WI38 (cell line): ENCODE measurements around the gene TCOF1.

Source experiments
- H3K4me3 ChIP-seq: 2 replicates; pipeline ENCODE4 v1.5.1; 2011; ENCODE audit warnings: low read depth, mild to moderate bottlenecking, control low read depth, low read length
- TF ChIP-seq, protein P1 (sequence below): IDR thresholded peaks from 2 replicates; pipeline ENCODE4 v1.5.1; 2012; ENCODE audit warnings: low read depth, mild to moderate bottlenecking, control low read depth, low read length

Gene TCOF1

DNA sequence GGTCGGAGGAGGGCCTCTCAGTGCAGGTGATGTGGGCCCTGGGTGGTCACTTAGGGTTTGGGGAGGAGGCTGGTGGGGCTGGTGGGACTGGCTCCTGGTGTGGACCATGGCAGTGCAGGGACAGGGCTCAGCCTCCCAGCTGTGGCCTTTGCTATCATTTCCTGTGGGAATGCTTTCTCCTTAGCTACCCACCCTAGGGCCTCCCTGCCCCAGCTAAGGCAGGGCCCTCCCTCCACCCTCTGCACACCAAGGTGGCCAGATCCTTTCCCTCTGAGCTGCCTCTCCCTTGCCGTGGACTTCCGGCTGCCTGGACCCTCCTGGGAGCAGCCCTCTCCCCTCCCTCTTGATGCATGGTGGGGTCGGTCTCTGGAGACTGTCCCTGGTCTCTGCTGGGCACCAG, 32.1 kb upstream of the TCOF1 start:
- H3K4me3 ChIP-seq: no peak overlapping the region
- TF ChIP-seq, protein P1, sequence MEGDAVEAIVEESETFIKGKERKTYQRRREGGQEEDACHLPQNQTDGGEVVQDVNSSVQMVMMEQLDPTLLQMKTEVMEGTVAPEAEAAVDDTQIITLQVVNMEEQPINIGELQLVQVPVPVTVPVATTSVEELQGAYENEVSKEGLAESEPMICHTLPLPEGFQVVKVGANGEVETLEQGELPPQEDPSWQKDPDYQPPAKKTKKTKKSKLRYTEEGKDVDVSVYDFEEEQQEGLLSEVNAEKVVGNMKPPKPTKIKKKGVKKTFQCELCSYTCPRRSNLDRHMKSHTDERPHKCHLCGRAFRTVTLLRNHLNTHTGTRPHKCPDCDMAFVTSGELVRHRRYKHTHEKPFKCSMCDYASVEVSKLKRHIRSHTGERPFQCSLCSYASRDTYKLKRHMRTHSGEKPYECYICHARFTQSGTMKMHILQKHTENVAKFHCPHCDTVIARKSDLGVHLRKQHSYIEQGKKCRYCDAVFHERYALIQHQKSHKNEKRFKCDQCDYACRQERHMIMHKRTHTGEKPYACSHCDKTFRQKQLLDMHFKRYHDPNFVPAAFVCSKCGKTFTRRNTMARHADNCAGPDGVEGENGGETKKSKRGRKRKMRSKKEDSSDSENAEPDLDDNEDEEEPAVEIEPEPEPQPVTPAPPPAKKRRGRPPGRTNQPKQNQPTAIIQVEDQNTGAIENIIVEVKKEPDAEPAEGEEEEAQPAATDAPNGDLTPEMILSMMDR: no peak

GRCh38 chr5:150326707-150327106, 30.8 kb upstream of the TCOF1 start:
- TF ChIP-seq, protein P1: no peak
- no peak overlapping the region for H3K4me3 ChIP-seq

GRCh38 chr5:150327139-150327538, 30.4 kb upstream of the TCOF1 start:
- no peak overlapping the region for H3K4me3 ChIP-seq
- TF ChIP-seq, protein P1: no peak

DNA sequence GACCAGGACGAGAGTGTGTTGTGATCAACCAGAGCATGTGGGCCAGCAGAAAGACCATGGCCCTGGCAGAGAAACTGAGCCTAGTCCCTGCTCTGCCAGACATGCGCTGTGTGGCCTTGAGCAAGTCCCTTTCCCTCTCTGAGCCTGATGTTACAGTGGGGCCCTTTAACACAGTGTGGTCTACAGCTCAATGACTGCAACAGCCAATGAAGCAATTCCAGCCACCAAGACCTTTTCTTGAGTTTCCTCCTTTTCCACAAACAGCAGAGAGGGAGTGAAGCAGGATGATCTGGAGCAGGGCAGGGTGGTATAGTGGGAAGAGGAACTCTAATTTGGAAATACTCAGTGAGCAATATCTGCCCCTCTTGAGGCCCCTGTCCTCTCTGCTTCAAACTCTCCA, 29.0 kb upstream of the TCOF1 start:
- TF ChIP-seq, protein P1: no peak
- H3K4me3 ChIP-seq: no peak overlapping the region

DNA sequence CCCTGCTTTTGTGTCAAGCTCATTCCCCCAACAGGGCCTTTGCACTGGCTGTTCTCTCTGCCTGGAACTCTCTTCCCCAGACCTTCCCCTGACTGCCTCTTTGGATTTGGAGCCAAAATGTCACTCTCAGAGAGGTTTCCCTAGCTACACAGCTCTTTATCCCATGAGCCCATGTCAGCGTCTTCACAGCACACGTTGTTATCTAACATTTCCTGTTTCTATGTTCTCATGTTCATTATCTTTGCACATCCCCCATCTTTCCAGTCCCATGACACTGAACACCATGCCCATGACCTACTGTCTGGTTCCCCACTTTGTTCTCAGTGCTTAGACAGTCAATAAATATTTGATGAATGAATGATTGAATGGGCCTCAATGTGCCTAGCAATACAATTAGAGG, 28.5 kb upstream of the TCOF1 start:
- TF ChIP-seq, protein P1: no peak
- no peak overlapping the region for H3K4me3 ChIP-seq

GRCh38 chr5:150329881-150330876, 27.3 kb upstream of the TCOF1 start:
- H3K4me3 ChIP-seq: no peak overlapping the region
- TF ChIP-seq, protein P1: no peak

DNA sequence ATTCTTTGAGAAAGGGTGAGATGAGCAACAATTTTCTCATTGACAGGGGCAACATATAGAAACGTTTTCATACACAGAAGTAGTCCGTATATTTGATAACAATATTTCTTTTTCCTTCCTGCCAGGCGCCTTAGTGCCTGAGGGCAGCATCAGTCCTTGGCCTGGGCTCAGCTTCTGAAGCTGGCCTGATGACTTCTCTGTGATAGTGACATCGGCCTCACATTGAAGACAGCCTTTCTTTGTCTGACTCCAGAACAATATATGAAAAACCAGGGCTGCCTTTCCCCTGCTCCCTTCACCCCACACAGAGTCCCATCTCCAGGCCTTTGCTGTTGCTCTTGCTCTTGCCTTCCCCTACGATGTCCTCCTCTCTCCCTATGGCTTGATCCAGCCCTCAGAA, 24.1 kb upstream of the TCOF1 start:
- TF ChIP-seq, protein P1: no peak
- no peak overlapping the region for H3K4me3 ChIP-seq
